H54 (cell line): Measurements from ENCODE around the gene BIN1.

ENCODE experiments used
- DNase-seq: peaks from one replicate; pipeline ENCODE4 v3.0.0; 2011; ENCODE audit warnings: low spot score, mixed read lengths; ENCODE audit not compliant: insufficient read length
- FAIRE-seq: peaks from 3 replicates; lab custom pipeline; 2011; peaks lifted over from hg19 to GRCh38; lab: Jason Lieb, UNC
- POLR2A ChIP-seq: IDR thresholded peaks from 2 replicates; pipeline ENCODE4 v1.6.1; 2011; ENCODE audit warnings: low read depth, mild to moderate bottlenecking, low read length

The BIN1 gene

DNA sequence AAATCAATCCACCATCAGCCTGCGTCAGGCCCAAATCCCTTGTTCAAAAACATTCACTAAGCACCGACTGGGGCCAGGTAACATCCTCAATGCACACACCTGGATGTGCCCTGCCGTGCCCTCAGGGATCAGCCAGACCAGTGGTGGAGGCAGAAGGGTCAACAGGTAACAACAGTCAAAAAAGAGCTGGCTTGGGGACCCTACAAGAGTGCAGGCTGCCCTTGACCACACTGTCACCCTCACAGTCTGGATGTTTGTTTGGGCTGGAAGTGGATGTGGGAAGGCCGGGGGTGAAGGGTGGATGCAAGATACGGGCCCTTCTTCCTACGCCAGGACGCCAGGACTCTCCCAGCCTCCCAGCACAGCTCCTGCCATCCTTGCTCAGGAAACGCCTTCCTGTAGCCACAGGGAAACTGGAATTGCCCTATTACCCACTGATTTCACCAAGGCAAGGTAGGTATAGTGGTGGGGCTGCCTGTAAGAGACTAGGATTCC lies 2.7 kb downstream of the BIN1 start:
- TF ChIP-seq POLR2A: no peak
- FAIRE-seq (no peak), DNase-seq (no peak)

DNA sequence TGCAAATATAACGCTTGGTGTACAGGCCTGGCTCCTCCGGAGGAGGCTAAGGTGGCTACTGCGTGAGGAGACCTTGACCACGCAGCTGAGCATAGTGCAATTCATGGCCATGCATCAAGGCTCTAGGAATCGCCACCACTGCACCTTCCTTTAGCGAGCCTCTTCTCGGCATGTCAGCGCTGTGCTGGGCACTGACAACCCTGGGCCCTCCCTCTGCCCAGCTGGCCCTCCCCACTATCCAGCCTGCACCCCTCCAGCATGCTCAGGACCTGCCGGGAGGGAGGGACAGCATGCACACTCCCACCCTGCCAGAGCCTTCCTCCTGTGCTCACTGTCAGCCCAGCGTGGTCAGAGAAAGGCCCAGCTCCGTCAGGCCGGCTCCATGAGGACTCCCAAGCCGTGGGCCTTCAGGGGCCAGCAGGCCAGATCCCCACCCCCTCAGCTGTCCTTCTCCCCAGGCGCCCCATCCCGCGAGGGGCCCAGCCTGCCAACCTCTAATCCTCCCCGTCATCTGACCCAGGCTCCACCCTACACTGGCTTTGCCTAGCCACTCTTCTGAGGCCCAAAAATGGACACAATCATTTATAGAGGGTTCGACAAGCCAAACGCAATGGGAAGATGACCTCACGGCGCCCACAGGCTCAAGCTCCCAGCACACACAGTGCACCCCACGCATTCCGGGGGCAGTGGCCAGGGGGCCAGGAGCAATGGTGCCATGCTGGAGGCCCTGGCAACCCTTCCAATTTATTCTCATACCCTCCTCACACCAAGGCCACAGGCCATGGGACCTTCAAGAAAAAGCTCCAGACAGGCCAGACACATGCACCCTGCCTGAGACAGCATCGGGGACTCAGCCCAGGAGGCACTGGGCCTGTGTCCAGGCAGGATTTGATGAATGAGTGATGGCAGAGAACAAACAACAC lies 3.5 kb downstream of the BIN1 start:
- no peak for DNase-seq
- FAIRE-seq: no peak
- no peak for TF ChIP-seq POLR2A

DNA sequence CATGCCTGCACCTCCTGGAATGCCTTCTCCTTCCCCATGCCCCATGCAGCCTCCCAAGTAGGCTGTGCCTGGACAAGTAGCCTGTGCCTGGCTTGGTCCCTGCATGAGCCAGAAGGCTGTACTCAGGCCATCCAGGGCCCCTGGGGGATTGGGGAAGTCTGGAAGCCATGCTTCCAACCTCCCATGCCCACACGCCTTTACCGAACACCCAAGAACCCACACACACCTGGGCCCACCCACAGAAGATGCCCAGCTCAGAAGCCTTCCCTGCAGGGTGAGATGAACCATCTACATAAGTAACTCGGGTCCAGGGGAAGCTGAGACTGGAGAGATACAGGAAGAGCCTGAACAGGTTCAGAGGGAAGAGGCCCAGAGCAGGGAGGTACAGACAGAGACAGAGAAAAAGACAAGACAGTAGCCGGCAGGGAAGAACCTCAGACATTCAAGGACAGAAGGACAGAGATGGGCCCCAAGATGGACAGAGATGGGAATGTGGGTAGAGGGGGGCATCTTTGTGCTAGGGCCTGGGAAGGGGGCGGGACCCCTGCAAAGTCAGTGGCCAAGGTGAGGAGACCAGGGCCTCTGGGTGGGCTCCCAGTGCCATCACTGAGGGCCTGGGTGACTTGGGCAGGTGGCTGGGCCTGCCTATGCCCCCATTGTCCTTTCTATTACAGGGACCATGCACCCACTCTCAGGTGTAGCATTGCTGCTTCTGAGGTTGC lies 4.3 kb downstream of the BIN1 start:
- FAIRE-seq (no peak), DNase-seq (no peak)
- no peak for TF ChIP-seq POLR2A

DNA sequence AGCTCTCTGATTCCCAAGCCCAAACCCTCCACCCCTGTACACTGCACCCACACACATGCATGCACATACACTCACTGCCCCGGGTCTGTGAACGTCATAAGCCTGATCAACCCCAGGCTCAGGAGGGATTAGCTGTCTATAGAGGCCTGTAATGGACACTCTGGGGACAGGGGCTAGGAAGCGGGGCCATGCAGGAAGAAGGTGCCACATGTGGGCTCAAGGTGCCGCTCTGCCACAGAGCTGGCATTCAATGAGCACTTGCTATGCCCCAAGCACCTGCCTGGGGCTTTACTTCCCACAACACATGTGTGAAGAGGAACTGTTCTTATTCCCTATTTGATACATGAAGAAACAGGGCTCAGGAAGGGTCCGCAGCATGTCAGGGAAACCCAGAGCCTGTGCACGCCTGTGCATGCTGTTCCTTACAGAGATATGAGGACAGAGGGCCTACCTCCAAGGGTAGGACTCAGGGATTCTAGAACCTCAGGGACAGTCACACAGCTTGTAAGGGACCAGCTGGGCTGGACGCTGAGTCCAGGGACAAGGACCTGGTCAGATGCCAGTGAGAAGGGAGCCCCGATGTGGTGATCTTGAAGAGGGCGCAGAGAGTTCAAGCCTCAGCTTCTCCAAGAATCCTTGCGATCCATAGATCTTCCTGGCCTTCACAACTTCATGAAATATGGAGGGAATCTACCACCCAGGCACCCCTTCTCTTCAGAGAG lies 5.0 kb downstream of the BIN1 start:
- DNase-seq (no peak), FAIRE-seq (no peak)
- TF ChIP-seq POLR2A: no peak

DNA sequence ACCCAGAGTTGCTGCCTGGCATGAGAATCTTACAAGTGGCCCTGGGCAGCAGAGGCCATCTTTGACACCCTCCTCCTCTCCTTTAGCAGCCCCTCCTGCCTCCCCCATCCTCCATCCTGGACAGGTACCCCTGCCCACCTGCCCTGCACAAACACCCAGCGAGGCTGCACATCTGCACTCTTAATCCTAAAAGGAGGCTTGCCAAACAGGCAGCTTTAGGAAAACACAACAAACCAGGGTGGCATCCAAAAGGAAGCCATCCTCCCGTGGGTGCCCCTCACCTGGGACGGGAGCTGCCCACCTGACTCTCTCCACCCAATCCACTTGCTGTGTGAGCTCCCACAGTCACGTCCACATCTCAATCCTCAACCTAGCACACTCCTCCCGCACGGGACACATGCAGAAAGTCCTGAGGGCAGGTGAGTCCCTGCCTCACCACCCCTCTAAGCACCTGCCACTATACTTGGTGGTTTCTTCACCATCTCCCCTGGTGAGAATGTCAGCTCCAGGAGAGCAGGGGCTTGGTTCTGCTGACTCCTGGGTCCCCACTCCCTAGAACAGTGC lies 5.8 kb downstream of the BIN1 start:
- DNase-seq: no peak
- FAIRE-seq: no peak
- TF ChIP-seq POLR2A: no peak

DNA sequence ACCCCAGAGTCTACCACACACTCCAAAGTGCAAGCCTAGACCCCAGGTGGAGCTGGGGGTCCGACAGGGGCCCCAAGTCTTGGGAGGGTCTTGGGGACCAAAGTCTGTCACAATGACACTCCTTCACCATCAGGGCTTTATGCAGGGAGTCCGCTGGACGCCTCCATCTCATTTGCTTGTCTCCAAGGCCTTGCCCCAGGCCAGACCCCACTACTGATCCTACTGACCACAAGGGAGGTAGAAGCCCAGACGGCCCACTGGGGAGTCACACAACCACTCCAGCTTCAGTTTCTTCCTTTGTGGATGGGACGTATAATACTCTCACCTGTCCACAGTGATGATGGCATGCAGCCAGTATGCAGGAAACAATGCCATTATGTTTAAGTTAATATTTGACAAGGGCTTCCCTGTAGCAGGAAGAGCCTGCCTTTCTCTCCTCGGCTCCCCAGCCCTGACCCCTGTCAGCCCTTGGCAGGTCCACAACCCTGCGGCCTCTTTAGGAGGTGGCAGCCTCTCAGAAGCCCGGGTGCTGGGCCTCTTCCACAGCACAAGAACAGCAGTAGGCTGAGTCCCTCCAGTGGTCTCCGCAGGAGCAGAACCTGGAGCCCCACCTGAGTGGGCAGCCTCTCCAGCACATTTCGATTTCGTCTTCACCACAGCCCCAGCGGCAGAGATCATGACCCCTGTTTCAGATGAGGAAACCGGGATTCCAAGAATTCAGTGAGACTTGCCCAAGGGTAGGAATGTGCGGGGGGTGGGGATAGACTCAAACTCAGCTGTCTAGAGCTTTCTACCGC lies 6.5 kb downstream of the BIN1 start:
- TF ChIP-seq POLR2A: no peak
- DNase-seq: no peak
- no peak for FAIRE-seq

DNA sequence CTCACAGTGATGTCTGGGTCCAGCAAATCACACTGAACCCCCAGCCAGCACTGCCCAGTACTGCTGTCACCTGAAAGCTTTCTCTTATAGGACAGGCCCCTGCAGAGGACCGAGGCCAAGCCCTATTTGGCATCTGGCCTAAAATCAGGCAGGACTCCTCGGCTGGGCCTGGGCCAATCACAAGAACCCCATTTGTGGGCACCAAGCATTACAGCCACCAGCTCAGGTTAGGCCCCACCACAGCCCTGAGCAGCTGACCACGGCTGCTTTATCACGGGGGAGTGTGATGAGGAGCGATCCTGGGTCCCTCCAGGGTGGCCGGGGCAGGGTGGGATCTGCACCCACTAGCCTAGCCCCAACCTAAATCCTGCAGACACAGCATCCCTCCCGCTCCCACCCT lies 8.2 kb downstream of the BIN1 start:
- no peak for FAIRE-seq
- no peak for DNase-seq
- no peak for TF ChIP-seq POLR2A

DNA sequence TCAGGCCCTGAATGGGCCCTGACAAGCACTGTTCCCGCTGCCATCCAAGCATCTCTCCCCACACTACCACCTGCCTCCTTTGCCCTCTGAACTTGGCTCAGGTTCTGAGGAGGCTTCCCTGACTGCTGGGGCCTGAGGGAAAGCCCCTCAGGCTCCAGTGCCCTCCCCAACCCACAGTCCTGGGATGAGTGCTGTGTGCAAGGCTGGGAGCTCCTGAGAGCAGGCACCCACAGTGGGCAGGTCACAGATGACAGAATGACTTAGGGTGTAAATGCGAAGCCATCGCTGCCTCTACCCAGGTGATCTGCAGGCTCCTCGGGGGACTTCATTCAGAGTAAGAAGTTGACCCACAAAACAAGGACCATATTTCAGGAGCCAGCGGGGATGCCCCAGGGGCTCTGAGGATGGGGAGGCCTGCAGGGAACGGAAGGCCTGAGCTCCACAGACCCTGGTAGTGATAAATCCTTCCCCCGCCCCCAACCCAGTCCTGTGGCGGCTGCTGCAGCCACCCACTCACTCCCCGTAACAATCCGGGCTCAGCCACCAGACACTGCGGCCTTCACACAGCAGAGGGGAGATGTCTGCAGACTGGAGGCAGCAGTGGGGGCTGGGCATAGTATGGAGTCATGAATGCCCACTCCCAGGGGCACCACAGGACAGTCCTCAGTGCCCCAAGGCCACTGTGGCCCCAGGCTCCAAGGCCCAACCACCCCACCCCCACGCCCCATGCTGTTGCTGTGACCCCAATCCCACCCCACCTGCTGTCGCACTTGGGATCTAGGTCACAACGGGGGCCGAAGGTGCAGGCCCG lies 8.9 kb downstream of the BIN1 start:
- FAIRE-seq (no peak), DNase-seq (no peak)
- TF ChIP-seq POLR2A: no peak

DNA sequence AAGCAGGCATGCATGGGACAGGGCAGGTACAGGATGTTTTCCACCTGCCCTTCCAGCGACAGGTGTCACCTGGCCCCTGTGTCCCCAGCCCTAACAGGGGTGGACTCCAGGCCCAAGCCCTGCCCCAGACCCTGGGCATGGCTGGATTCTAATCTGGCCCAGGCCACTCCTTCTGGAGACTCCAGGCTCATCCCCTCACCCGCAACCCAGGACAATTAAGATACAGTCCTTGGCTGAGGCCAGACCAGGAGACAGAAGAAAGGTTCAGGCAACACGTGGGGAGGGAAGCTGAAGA lies 9.5 kb downstream of the BIN1 start:
- no peak for FAIRE-seq

DNA sequence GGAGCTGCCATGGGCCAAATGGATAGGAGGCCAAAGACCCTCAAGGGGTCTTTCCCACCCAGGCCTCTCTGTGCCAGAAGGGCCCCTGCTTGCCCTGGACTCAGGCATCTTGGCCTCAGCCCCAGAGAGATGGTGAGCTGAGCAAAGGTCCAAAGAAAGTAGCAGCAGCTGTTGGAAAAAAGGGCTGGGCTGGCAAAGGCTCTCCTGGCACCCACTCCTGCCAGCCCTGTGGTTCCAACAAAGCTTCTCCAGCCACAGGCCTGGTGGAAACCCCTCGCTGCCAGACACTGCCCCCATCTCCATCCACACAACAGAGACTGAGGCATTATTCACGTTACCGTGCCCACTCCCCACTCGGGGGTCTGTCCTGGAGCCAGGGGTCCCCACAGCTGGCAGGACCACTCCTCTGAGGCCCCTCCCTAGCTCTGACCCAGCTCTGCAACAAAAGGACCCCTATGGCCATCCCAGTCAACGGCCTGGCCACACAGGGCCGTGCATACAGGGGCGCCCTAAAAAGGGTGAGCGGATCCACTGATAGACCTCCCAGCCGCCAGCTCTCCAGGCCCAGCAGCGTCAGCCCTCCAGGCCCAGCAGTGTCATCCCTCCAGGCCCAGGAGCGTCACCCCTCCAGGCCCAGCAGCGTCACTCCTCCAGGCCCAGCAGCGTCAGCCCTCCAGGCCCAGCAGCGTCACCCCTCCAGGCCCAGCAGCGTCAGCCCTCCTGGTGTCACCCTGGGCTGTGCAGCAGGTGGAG lies 10.1 kb downstream of the BIN1 start:
- no peak for TF ChIP-seq POLR2A
- no peak for FAIRE-seq
- DNase-seq: no peak

More for the DNA sequence above, 9.5 kb downstream of the BIN1 start:
- TF ChIP-seq POLR2A: no peak
- DNase-seq: no peak

DNA sequence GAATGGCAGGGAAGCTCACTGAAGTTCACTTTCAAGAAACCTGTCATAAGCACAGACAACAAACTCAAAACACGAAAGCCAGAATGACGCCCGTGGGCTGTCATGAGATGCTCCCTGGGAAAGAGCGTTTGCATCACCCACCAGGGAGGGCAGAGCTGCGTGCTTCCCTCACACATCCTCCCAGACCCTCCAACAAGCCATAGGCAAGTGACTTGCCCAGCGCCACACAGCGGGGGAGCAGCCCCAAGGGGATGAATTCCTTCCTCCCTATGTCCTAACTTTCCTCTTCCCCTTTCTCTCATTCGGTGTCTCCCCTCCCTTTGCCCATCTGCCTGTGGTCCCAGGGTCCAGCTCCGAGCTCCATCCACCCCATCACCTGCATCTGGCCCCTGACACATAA lies 10.7 kb downstream of the BIN1 start:
- no peak for DNase-seq
- FAIRE-seq: no peak
- TF ChIP-seq POLR2A: no peak
